GM21526 (cell line): Measurements from ENCODE around the gene TBC1D22A.

Experiments used
- ATAC-seq: cut with Tn5 transposase; IDR thresholded peaks from one replicate; pipeline ENCODE4 v1.9.1; 2021; ENCODE audit warnings: moderate library complexity; ENCODE audit not compliant: unreplicated experiment, low FRiP score

The TBC1D22A gene

DNA sequence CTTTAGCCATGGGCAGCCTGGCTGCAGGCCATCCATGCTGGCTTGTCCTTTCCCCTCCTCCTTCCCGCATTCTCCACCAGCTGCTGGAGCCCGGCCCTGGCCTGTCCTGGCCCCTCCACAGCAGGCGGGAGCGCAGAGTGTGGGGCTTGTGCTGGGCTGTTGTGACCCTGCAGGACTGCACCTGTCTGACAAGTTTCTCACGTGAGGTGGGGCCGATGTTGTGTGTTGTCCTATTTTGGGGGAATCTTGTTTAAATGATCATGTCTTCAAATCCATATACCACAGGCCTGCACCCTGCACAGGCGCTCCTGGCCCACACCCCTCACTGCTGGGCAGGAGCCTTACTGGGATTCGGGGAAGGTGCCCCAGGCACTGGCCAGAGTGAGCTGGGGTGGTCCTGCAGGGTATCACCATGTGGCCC, 30.4 kb downstream of the TBC1D22A start:
- no peak for ATAC-seq

DNA sequence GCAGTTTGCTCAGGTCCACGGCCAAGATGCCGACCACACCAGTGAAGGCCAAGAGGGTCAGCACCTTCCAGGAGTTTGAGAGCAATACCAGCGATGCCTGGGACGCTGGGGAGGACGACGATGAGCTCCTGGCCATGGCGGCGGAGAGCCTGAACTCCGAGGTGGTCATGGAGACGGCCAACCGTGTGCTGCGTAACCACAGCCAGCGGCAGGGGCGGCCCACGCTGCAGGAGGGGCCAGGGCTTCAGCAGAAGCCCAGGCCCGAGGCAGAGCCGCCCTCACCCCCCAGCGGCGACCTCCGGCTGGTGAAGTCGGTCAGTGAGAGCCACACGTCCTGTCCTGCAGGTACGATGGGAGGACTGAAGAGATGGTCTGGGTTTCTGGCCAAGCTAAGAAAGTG, 31.0 kb downstream of the TBC1D22A start:
- no peak for ATAC-seq

DNA sequence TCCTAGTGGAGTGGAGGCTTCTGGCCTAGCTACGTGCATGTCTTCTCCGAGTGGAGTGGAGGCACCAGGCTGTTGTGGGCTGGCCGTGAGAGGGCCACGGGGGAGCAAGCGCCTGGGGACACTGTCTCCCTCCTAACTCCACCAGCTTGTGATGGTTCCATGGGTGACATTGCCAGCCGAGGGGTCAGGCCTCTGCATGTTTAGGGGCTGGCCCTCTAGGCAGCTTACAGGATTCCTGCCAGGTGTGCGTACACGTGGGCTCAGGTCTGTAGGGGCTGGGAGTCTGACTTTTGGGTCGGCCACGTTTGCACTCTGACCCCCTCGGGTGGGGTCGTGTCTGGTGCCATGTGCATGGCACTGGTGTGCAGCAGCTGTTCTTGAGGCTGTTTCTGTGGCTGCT, 31.6 kb downstream of the TBC1D22A start:
- ATAC-seq, result no peak

DNA sequence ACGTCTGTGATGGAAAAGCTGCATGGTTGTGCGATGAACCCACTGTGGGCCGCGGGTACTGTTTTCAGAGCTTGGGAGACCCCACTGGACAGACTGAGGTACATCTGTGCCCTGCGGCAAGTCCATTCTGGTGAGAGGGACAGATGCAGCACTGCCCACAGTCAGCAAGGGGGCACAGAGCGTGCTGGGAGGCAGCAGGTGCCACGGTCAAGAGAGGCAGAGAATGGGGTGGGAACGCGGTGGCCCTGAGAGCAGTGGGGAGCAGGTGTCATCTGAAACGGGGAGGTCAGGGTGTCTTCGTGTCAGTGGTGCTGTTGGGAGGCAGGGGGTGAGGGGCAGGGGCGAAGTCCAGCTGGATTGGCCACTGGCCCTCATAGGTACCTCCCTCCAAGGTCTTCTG, 32.0 kb downstream of the TBC1D22A start:
- ATAC-seq, result no peak

DNA sequence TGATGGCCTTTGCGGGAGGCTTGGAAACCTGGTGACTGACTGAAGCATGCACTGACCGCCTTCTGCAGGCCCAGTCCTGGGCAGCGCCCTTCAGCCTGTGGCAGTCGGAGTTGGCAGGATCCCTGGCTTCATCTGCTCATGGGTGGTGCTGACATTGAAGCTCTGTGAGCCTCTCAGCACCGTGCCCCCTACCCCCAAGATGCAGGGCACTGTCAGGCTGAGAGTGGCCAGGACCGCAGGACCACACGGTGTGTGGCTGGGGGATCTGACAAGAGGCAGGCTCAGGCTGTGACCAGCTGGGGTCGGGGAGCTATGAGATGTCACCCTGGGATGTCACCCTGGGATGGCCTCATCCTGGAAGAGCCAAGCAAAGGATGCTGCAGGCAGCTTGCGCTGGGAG, 32.7 kb downstream of the TBC1D22A start:
- ATAC-seq, result no peak

DNA sequence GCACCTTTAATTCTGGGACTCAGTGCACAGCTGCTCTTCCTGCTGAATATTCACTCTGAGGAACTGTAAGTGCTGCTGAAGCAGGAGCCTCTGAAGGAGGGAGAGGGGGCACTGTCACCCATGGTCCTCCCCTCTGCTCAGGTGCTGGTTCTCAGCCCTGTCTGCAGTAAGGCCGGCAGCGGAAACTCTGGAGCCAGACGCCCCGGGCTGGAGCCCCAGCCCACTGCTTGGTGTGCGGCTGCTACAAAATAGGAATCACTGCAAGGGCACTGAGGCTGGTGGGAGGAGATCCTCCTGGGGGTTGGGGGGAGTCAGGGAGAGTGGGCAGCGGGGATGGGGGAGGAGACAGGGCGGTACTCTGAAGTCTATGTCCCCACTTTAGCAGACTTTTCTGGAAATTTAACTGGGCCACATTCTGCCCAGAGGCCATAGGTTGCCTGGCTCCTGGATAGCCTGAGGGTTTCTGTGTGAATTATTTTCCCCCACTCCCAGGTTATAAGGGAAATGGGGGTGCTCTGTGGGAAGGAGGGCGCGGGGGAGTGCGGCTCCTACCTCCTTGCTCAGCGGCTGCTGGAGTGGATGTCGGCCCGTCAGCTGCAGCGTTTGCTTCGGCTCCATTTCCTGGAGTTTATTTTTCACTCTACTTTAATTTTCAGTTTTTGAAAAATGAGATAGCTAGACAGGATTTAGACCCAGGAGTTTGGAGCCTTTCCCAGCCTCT, 33.6 kb downstream of the TBC1D22A start:
- ATAC-seq, result no peak

DNA sequence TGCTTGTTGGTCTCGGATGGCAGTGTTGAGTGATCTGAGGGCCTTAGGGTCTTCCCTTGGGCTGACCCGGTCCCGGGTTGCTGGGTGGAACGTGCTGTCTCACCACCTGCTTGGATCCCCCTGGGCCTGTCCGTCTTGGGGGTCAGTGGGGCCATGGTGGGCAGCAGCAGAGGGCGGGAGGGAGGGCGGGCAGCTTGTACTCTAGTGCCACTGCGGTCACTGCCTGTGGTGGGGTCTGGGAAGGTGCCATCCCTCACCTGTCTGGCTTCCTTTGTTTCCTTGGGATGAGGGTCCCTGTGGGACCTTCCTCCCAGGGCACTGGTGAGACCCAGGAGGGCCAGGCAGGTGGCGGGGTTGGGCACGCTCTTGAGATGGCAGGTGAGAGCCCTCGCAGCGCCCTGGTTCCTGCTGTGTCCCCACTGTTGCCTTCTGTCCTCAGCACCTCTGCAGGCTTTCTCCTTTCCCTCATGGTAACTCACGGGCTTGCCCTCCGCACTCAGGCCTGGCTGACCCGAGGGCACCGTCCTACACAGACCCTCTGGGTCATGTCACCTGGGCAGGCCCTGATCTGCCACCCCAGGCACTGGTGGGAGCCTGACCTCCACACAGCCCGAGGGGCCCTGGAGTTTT, 34.2 kb downstream of the TBC1D22A start:
- no peak for ATAC-seq

DNA sequence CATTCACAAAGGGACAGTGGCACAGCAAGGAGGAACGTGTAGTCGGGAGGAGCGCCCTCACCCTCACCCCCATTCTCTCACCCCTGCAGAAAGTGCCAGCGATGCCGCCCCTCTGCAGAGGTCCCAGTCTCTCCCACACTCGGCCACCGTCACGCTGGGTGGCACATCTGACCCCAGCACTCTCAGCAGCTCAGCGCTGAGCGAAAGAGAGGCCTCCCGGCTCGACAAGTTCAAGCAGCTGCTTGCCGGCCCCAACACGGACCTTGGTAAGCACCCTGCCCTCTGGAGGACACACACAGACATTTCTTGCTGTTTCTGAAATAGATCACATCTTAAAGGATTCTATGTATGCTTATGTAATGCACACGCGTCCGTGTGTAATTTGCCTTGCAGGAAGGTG, 34.9 kb downstream of the TBC1D22A start:
- no peak for ATAC-seq

DNA sequence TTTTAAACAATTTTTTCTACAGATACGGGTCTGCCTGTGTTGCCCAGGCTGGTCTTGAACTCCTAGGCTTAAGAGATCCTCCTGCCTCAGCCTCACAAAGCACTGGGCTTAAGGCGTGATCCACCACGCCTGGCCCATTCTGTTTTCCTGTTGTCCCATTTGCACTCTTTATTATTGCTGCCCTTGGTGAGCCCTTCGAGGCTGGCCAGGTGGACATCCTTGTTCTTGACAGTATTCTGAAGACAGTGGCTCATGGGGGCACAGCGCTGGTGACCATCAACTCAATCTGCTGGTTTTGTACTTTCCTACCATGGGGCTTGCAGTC, 35.6 kb downstream of the TBC1D22A start:
- ATAC-seq, result no peak

DNA sequence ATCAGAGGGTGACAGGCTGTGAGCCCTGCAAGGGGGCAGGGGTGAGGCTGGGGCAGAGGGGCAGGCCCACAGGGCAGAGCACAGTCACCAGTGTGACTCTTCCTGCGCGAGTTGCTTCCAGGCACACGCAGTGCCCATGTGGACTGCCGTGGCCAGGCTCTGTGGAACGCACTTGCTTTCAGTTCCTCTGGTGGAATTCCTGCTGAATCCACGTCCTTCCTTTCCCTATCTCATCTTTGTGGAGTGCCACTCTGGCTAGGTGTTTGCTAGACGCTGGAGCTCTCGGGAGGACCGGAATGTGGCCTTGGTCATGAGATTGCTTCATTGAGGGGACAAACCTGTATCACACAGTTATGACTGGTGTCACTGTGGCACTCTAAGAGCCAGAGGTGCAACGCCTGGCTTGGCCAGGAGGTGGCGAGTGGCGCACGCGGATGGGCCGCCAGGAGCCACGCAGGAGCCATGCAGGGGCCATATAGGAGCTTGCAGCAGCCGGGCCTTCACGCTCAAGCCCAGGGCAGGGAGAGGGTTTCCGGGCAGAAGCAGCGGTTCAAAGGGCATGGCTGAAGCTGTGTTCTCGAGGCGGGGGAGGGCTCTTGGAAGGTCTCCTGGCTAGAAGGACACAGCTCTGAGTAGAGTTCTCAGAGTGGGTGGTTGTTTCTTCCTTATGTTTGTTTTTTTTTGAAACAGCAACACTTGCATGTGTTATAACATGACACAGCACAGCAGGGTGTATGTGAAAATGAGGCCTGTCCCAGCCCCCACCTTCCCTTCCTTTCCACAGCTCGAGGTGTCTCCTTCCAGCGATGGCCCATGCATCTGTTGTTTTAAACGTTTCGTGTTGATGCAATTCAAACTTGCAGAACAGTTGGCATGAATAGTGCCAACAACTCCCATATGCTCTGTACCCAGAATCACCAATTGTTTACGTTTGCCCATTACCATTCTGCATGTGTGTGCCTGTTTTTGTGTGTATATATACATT, 36.2 kb downstream of the TBC1D22A start:
- ATAC-seq, result no peak

DNA sequence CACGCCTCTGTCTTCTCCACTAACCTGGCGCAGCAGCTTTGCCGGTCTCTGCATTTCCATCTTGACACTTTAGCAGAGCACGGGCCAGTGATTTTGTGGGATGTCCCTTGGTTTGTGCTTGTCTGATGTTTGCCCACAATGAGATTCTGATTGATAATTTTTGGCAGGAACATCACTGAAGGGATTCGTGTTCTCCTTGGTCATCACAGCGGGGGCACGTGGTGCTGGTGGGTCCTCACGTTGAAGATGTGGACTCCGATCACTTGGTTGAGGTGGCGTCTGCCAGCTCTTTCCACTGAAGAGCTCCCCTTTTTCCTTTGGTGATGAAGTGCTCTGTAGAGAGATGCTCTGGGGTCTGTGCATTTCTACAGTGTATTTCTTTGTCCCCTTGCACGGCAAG, 37.2 kb downstream of the TBC1D22A start:
- no peak for ATAC-seq

DNA sequence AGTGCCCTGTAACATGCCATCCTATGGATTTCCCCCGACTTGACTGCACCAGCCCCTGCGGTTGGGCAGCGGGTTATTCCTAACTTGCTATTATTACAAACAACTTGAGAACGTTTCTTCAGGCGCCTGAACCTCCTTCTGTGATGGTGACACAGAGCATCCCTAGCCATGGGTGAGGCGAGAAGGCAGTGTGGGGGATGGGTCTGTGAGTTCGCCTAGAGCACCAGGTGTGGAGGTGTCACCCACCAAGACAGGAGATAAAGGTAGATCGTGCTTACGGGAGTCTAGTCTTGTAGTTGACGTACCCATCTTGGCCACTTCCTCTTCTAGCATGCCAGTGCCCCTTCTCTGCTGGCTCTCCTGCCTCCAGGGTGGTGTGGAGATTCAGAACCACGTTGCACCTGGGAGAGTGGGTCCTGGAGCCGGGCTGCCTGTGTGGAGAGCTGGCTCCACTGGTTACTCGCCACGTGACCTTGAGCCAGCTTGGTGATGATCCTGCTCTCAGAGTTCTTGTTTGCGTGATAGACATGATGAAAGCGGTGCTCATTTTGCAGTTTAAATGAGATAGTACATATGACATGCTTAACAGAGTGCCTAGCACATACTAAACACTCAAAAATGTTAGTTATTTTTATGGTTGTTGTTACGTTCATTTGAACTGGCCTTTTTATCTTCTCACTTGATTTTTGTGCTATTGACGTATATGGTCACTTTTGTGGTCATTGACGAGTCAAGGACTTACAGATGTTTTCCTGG, 37.8 kb downstream of the TBC1D22A start:
- no peak for ATAC-seq

DNA sequence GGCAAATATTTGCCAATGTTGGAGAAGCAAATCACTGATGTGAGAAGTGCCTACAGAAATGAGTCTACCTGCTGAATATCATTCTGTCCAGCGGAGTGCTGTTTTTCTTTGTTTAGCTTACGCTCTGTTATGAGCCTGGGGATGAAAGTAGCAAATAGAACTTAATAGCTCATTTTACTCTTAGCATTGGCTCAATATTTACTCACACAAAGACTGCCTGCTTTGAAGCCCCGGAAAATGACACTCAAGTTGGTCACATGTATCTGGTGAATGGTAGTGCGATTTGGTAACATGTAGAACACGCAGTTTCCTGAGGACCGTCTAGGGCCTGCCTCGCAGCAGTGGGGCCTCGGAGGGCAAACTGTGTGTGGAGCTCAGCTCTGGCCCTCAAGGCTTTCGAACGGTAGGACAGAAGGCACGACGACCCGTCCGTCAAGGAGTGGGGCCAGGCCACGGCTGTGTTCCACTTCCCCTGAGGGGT, 38.9 kb downstream of the TBC1D22A start:
- ATAC-seq, result no peak

DNA sequence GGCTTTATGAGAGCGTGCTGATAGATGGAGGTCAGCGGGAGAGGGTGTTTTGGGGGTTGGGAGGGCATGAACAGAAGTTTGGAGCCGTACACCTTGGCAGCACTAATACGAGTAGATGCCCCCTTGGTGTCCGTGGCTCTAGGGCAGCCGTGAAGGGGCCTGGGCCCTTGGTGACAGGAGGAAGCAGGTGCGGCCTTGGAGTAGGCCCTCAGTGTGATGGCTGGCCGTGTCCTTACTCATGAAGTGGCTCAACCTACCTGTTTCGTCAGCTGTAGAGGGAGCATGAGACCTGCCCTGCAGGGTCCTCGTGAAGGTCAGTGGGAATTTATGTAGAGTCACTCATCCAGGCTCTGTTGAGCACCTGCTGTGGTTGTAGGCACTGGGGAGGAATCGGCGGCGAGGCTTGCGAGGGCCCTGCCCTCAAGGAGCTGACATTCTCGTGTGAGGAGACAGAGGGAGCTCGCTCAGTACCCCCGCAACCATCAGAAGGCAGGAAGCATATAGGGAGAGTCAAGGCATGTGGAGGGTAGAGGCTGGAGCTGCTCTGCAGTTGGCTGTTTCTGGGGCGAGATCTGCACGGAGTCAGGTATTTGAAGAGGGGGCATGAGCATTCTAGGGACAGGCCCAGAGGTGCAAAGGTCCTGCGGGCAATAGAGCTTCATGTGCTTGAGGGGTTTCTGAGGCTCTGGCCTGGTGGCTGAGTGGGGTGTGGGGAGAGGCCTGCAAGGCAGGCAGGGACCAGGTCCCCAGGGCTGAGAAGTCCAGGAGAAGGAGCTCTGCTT, 39.6 kb downstream of the TBC1D22A start:
- no peak for ATAC-seq

DNA sequence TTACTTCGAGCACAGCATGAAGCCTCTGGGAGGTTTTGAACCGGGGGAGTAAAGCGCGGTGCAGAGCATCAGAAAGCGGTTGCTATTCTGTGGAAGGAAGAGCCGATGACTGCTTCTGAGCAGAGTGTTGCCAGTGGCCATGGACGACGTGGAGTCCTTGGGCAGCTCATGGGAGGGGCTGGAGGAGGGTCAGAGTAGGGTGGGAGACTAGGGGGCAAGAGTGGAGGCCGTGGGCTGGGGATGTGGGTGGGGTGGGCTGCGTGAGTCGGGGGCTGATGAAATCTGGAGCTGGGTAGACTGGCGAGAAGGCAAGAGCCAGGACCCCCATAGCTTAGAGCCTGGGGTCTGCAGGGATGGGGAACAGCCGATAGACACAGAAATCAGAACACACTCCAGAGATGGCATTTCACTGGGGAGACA, 40.2 kb downstream of the TBC1D22A start:
- ATAC-seq, result no peak

DNA sequence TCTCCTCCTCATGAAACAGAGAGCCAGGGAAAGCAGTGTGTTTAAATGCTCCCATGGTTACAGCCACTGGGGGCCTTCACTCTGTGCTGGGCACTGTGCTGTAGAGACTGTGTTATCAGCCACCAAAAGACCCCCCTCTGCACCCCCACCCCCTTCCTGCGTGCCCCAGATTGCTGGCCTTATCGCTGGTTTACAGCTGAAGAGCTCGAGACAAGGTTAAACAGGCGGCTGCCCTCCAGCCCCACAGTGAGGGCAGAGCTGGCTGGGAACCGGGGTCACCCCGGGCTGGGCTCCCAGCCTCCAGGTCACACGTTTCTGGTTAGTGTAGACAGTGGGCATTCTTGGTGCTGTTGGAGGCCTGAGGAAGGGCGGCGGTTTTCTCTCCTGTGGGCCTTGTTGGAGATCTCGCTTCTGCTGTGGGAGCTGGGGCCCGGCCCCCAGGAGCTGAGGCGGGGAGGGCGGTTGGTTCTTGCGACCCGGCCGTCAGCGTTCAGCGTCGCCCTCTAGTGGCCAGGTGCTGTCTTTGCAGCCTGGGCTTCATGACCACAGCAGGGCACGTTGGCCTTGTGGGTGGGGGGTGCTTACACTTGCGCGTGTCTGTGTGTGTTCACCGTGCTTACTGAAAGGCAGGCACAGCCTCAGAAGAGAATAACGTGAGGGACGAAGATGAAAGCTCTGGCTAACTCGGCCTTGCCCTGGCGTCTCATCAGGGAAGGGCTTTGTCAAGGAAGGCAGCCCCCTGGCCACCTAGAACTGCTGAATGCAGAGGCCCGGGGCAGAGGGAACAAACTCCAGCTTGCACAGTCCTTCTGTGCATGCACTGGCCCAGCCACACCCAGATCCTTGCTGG, 40.8 kb downstream of the TBC1D22A start:
- no peak for ATAC-seq

DNA sequence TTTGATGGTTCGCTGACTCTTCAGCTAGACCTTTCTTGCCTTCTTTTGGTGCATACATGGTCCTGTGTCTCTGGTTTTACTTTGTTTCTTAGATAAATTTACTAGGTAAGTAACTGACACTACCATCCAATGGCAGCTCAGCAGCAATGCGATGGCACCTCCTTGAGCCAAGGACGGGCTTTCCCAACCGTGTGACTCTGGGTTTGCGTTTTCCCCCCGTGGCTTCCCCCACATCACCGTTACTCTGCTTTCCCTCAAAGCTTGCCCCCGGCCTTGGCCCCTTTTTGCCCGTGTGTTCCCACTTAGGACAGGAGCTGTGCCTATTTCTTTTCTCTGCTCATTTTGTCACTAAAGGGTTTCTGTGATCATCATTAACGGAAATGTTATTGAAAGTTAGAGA, 41.5 kb downstream of the TBC1D22A start:
- ATAC-seq, result no peak

DNA sequence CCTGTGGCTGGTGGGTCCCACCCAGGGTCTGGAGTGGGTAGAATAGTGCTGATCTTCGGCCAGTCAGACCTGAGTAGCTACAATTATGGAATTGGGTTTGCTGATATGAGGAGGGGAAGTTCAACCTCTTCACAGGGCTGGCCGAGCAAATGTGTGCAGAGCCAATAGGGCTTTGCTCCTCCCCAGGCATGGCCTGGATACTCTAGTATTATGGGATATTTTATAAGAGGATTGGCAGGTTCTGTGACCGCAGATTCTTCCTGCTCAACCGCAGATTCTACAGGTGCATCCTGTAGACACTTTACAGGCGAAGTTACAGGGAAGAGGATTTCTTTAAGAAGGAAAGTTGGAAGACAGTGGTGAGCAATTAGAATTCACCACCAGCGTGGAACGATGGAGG, 44.3 kb downstream of the TBC1D22A start:
- no peak for ATAC-seq

DNA sequence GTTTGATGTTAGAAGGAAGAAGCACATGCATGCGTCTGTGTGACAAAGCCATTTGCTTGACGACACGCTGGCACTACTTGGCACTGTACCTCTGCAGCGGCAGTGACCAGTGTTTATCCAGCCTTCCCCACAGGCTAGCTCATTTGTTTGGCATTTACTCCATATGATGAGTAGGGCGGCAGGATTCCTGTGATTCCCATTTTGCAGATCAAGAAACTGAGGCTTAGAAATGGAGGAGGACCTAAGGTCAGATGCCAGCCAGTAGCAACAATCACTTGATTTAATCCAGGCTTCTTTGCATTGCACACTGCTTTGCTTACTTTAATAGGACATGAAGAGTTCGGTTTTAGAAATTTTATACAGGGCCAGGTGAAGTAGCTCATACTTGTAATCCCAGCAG, 45.0 kb downstream of the TBC1D22A start:
- no peak for ATAC-seq
